Spleen (tissue), 7 donors: ENCODE data around the gene C1orf159.

ENCODE experiments used
- POLR2A ChIP-seq, 3 donors: fragments of 450-650 bp; IDR thresholded peaks; one replicate each; pipeline ENCODE4 v1.5.1; 2017; ENCODE audit warnings: antibody characterized with exemption in 3 of 3, mild to moderate bottlenecking in 1 of 3
- TF ChIP-seq, protein P1 (sequence below), 11 experiments: fragments of 200-600 bp in 7 of 11; fragments of 450-650 bp in 4 of 11; sonication (generic) in 4 of 11; IDR thresholded peaks in 8 of 11; conservative IDR thresholded peaks in 3 of 11; 1 replicate in 7 of 11; 2 replicates in 4 of 11; pipeline versions ENCODE4 v1.4.0 to v1.8.0; 2016 to 2021; ENCODE audit warnings: antibody characterized with exemption in 11 of 11, inconsistent platforms in 4 of 11, mild to moderate bottlenecking in 1 of 11
- donor health status: DM: no; HTN: no; CAD: no; lungs with moderate emphysema.
- donor health status: DM: no; HTN: no; CAD: no.
- donor health status: DM: no; HTN: no; CAD: no.

- TF ChIP-seq, protein P1, sequence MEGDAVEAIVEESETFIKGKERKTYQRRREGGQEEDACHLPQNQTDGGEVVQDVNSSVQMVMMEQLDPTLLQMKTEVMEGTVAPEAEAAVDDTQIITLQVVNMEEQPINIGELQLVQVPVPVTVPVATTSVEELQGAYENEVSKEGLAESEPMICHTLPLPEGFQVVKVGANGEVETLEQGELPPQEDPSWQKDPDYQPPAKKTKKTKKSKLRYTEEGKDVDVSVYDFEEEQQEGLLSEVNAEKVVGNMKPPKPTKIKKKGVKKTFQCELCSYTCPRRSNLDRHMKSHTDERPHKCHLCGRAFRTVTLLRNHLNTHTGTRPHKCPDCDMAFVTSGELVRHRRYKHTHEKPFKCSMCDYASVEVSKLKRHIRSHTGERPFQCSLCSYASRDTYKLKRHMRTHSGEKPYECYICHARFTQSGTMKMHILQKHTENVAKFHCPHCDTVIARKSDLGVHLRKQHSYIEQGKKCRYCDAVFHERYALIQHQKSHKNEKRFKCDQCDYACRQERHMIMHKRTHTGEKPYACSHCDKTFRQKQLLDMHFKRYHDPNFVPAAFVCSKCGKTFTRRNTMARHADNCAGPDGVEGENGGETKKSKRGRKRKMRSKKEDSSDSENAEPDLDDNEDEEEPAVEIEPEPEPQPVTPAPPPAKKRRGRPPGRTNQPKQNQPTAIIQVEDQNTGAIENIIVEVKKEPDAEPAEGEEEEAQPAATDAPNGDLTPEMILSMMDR (IDR thresholded peaks at IDR 0.05 in 8 of 11, conservative IDR thresholded peaks at IDR 0.05 in 3 of 11) = no peak
- no peak for TF ChIP-seq POLR2A (IDR thresholded peaks at IDR 0.05)
These were observed 28.4 kb upstream of the C1orf159 start for GRCh38 chr1:1144122-1144842.
